ENCODE results near the gene CTAG1B. TPM values are rescaled to one million over a fixed set of nuclear protein-coding genes. Genes with fewer than 3 reads are reported as not detected.
"Not testable (repeated sequence)": the region's sequence is repeated elsewhere in the genome, so short reads cannot be mapped to it uniquely, and the experiment has no call there.

CTAG1B gene
- total RNA-seq, 1 donor from 2014 or later, result not detected

DNA sequence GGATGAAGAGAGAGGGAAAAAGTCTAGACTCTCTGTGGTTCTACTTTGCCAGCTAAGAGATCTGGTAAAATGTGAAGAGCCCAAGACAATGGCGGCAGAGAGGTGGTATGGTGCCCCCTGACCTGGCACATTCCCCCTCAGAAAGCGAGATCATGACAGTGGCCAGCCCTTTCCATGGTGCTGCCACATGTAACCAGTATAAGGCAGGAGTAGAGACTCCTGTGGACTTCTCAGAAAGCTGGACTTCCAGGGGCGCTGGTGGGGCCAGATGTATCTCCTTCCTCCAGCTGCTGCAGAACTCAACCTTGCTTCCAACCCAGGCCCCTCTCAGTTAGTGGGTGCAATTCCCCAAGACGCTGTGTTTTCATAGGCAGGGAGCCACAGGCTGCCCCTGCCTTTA is 24.6 kb downstream of the CTAG1B start:
- no peaks in the 10 kb centered on the region for H3K4me1 ChIP-seq (ENCODE audit: control insufficient read depth in 3 of 3, insufficient read depth in 3 of 3, low read length in 3 of 3)
- no peak overlapping the region for H3K27ac ChIP-seq (ENCODE audit: low read depth, low read length)
- H3K27me3 ChIP-seq (ENCODE audit: control insufficient read depth in 3 of 3, insufficient read depth in 3 of 3, low read length in 3 of 3), result peaks cover 0 to 6% (median 0%) of the 10 kb centered on the region in 3 donors
- no peaks in the 10 kb centered on the region for H3K9me3 ChIP-seq (ENCODE audit: control insufficient read depth in 3 of 3, low read length in 3 of 3)
- H3K4me3 ChIP-seq (ENCODE audit: low read length in 3 of 3), result no peak overlapping the region
- H3K9ac ChIP-seq (ENCODE audit: low read depth in 1 of 3, low read length in 3 of 3), result no peak overlapping the region
- H3K36me3 ChIP-seq (ENCODE audit: control insufficient read depth in 3 of 3, insufficient read depth in 3 of 3, low read length in 3 of 3), result no peaks in the 10 kb centered on the region

DNA sequence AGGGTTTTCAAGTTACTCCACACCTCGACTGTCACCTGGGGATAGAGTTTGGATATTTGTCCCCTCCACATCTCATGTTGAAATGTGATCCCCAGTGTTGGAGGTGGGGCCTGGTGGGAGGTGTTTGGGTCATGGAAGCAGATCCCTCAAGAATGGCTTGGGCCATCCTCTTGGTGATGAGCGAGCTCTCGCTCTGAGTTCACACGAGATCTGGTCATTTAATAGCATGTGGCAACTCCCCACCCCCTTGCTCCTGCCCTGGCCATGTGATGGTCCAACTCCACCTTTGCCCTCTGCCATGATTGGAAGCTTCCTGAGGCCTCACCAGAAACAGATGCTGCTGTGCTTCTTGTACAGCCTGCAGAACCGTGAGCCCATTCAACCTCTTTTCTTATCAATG is 25.9 kb downstream of the CTAG1B start:
- Histone ChIP-seq H3K9me3 (ENCODE audit: control insufficient read depth in 3 of 3, low read length in 3 of 3) (no peaks in the 10 kb centered on the region), H3K27ac (ENCODE audit: low read depth, low read length) (no peak overlapping the region), H3K4me3 (ENCODE audit: low read length in 3 of 3) (no peak overlapping the region), H3K4me1 (ENCODE audit: control insufficient read depth in 3 of 3, insufficient read depth in 3 of 3, low read length in 3 of 3) (no peaks in the 10 kb centered on the region), H3K9ac (ENCODE audit: low read depth in 1 of 3, low read length in 3 of 3) (no peak overlapping the region), H3K36me3 (ENCODE audit: control insufficient read depth in 3 of 3, insufficient read depth in 3 of 3, low read length in 3 of 3) (no peaks in the 10 kb centered on the region), H3K27me3 (ENCODE audit: control insufficient read depth in 3 of 3, insufficient read depth in 3 of 3, low read length in 3 of 3) (peaks cover 0 to 6% (median 0%) of the 10 kb centered on the region in 3 donors)

DNA sequence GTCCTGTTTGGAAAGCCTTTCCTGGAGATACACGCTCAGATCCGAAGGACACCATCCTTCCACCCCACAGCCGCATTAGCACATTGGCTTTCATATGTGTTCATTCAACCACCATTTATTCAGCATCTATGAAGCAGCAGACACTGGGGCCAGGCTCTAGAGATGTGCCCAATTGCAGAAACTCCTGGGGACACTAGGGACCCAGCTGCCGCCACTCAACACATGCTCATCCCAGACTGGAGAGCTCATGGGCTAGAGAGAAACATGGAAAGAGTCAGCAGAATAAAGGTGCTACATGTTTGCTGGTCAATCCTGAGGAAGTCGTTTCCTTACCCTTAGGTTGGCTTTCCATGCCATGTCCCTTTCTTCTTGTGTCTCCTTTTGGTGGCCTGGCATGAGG is 26.6 kb downstream of the CTAG1B start:
- H3K9ac ChIP-seq (ENCODE audit: low read depth in 1 of 3, low read length in 3 of 3), result no peak overlapping the region
- H3K27me3 ChIP-seq (ENCODE audit: control insufficient read depth in 3 of 3, insufficient read depth in 3 of 3, low read length in 3 of 3), result peaks cover 0 to 6% (median 0%) of the 10 kb centered on the region in 3 donors
- no peaks in the 10 kb centered on the region for H3K9me3 ChIP-seq (ENCODE audit: control insufficient read depth in 3 of 3, low read length in 3 of 3)
- H3K4me3 ChIP-seq (ENCODE audit: low read length in 3 of 3), result no peak overlapping the region
- H3K27ac ChIP-seq (ENCODE audit: low read depth, low read length), result no peak overlapping the region
- no peaks in the 10 kb centered on the region for H3K4me1 ChIP-seq (ENCODE audit: control insufficient read depth in 3 of 3, insufficient read depth in 3 of 3, low read length in 3 of 3)
- H3K36me3 ChIP-seq (ENCODE audit: control insufficient read depth in 3 of 3, insufficient read depth in 3 of 3, low read length in 3 of 3), result no peaks in the 10 kb centered on the region

DNA sequence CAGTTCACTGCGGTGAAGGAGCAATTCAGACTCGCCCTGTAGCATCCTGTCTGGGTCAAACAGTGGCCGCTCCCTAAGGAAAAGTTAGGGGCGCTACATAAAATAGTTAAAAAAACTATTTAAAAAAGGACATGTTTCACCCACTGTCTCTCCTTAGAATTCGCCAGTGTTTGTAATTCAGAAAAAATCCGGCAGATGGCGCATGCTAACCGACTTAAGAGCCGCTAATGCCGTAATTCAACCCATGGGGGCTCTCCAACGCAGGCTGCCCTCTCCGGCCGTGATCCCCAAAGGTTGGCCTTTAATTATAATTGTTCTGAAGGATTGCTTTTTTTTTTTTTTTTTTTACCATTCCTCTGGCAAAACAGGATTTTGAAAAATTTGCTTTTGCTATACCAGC is 28.7 kb downstream of the CTAG1B start:
- H3K9me3 ChIP-seq (ENCODE audit: control insufficient read depth in 3 of 3, low read length in 3 of 3); H3K4me3 ChIP-seq (ENCODE audit: low read length in 3 of 3): not testable (repeated sequence)

DNA sequence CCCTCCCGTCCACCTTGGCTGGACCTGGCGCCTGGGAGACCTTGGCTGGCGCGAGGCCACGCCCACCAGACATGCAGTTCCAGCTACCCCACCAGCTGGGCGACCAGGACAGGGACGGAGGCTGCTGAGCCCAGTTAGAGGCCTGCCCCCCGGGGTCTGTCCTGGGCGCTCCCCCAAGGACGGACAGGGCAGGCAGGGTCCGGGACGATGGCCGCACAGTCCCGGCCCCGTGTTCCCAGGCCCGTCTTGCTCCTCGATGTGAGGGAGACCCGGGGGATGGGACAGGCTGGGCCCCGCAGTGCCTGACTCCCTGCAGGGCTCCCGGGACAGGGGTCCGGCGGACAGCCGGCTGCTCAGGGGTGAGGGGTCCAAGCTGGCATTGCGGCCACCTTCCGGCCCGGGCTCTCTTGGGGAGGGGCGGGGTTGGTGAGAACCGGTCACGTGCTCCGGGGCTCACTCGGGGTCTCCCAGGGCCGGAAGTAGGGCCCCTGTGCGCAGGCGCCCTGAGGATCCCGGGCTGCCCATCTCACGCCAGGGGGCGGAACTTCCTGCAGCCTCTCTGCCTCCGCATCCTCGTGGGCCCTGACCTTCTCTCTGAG is 34.4 kb downstream of the CTAG1B start, which contains the start of gene CTAG1A:
Gene CTAG1A, plus strand, starts transcription at position 549 of the 599 bp plus-strand sequence. CDS start 74 bp downstream, outside the sequence.
- H3K27ac ChIP-seq (ENCODE audit: low read depth, low read length); H3K4me1 ChIP-seq (ENCODE audit: control insufficient read depth in 3 of 3, insufficient read depth in 3 of 3, low read length in 3 of 3); H3K36me3 ChIP-seq (ENCODE audit: control insufficient read depth in 3 of 3, insufficient read depth in 3 of 3, low read length in 3 of 3); H3K9me3 ChIP-seq (ENCODE audit: control insufficient read depth in 3 of 3, low read length in 3 of 3); H3K9ac ChIP-seq (ENCODE audit: low read depth in 1 of 3, low read length in 3 of 3); H3K4me3 ChIP-seq (ENCODE audit: low read length in 3 of 3); H3K27me3 ChIP-seq (ENCODE audit: control insufficient read depth in 3 of 3, insufficient read depth in 3 of 3, low read length in 3 of 3): not testable (repeated sequence)

More for the DNA sequence above, 28.7 kb downstream of the CTAG1B start:
- H3K4me1 ChIP-seq (ENCODE audit: control insufficient read depth in 3 of 3, insufficient read depth in 3 of 3, low read length in 3 of 3); H3K9ac ChIP-seq (ENCODE audit: low read depth in 1 of 3, low read length in 3 of 3); H3K27me3 ChIP-seq (ENCODE audit: control insufficient read depth in 3 of 3, insufficient read depth in 3 of 3, low read length in 3 of 3); H3K27ac ChIP-seq (ENCODE audit: low read depth, low read length); H3K36me3 ChIP-seq (ENCODE audit: control insufficient read depth in 3 of 3, insufficient read depth in 3 of 3, low read length in 3 of 3): not testable (repeated sequence)

DNA sequence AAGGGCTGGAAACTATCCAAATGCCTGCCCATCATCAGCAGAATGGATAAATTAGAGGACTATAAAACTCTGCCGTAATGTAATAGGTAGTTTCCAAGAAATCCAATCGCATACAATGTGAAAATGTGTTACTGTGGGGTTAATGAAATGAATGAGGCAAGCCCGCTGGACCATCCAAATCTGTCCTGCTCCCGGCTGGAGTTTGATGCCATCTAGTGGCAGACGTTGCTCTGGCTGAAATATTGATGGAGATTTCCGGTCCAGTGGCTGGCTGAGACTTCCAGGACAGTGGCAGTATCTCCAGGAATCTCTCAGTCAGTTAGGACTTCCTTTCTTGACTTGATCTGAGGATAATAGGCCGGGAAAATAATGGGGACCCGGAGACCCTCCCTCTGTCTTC is 36.1 kb downstream of the CTAG1B start:
- H3K27ac ChIP-seq (ENCODE audit: low read depth, low read length); H3K9ac ChIP-seq (ENCODE audit: low read depth in 1 of 3, low read length in 3 of 3); H3K36me3 ChIP-seq (ENCODE audit: control insufficient read depth in 3 of 3, insufficient read depth in 3 of 3, low read length in 3 of 3); H3K4me3 ChIP-seq (ENCODE audit: low read length in 3 of 3); H3K9me3 ChIP-seq (ENCODE audit: control insufficient read depth in 3 of 3, low read length in 3 of 3); H3K4me1 ChIP-seq (ENCODE audit: control insufficient read depth in 3 of 3, insufficient read depth in 3 of 3, low read length in 3 of 3); H3K27me3 ChIP-seq (ENCODE audit: control insufficient read depth in 3 of 3, insufficient read depth in 3 of 3, low read length in 3 of 3): not testable (repeated sequence)

DNA sequence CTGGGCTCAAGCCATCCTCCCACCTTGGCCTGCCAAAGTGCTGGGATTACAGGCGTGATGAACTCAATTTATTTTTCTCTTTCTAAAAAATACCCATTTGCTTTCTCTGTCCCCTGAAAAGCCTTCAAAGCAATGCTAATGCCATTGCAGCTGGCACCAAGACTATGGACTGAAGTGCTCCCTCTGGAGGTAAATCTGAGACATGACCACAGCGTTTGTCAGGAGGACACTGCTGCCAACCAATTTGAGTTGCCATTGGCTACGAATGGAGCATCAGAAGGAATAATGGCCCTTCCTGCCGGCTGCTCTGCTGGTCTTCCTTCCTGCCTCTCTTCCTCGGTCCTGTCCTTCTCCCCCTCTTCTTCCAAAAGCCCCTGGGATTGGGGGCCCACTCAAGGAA is 44.0 kb downstream of the CTAG1B start:
- not testable (repeated sequence) for H3K9ac ChIP-seq (ENCODE audit: low read depth in 1 of 3, low read length in 3 of 3); H3K4me3 ChIP-seq (ENCODE audit: low read length in 3 of 3); H3K36me3 ChIP-seq (ENCODE audit: control insufficient read depth in 3 of 3, insufficient read depth in 3 of 3, low read length in 3 of 3); H3K4me1 ChIP-seq (ENCODE audit: control insufficient read depth in 3 of 3, insufficient read depth in 3 of 3, low read length in 3 of 3); H3K27ac ChIP-seq (ENCODE audit: low read depth, low read length); H3K9me3 ChIP-seq (ENCODE audit: control insufficient read depth in 3 of 3, low read length in 3 of 3); H3K27me3 ChIP-seq (ENCODE audit: control insufficient read depth in 3 of 3, insufficient read depth in 3 of 3, low read length in 3 of 3)

DNA sequence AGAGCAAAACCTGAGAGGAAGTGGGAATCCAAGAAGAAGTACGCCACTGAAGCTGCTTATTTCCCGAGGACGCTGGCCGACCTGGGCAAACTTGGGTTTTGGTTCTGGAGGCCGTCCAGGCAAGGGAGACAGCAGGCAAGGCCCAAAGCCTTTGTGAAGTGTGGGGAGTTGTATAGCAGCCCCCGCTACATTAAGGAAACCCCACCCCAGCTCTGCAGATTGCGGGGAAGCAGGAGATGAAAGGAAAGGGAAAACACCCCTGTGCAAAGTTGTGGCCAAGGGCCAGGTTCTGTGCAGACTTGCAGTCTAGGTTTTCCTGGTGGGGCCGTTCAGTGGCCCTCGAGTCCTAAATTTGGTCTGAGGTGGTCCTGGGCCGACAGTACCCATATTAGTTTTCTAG is 46.0 kb downstream of the CTAG1B start:
- not testable (repeated sequence) for H3K9me3 ChIP-seq (ENCODE audit: control insufficient read depth in 3 of 3, low read length in 3 of 3); H3K4me3 ChIP-seq (ENCODE audit: low read length in 3 of 3); H3K9ac ChIP-seq (ENCODE audit: low read depth in 1 of 3, low read length in 3 of 3); H3K4me1 ChIP-seq (ENCODE audit: control insufficient read depth in 3 of 3, insufficient read depth in 3 of 3, low read length in 3 of 3); H3K27ac ChIP-seq (ENCODE audit: low read depth, low read length); H3K36me3 ChIP-seq (ENCODE audit: control insufficient read depth in 3 of 3, insufficient read depth in 3 of 3, low read length in 3 of 3); H3K27me3 ChIP-seq (ENCODE audit: control insufficient read depth in 3 of 3, insufficient read depth in 3 of 3, low read length in 3 of 3)

DNA sequence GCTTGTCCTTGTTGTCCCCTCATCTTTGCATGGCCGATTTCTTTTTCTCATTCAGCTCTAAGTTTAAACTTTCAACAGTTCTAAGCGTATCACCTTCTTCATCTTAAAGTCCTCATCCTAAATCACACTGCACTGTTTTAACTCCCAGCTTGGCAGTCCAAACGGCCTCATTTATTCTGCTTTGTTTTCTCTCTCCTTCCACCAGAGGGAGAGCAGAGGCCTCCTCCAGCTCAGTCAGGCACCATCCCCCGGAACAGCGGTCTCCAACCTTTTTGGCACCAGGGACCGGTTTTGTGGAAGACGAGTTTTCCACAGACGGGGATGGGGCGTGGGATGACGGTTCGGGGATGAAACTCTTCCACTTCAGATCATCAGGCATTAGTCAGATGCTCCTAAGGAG is 48.7 kb downstream of the CTAG1B start:
- not testable (repeated sequence) for H3K27ac ChIP-seq (ENCODE audit: low read depth, low read length); H3K9ac ChIP-seq (ENCODE audit: low read depth in 1 of 3, low read length in 3 of 3); H3K9me3 ChIP-seq (ENCODE audit: control insufficient read depth in 3 of 3, low read length in 3 of 3); H3K4me3 ChIP-seq (ENCODE audit: low read length in 3 of 3); H3K27me3 ChIP-seq (ENCODE audit: control insufficient read depth in 3 of 3, insufficient read depth in 3 of 3, low read length in 3 of 3); H3K4me1 ChIP-seq (ENCODE audit: control insufficient read depth in 3 of 3, insufficient read depth in 3 of 3, low read length in 3 of 3); H3K36me3 ChIP-seq (ENCODE audit: control insufficient read depth in 3 of 3, insufficient read depth in 3 of 3, low read length in 3 of 3)
